Neutrophil (primary cell): Measurements from ENCODE around the gene EPHA2.

Experiments used
- H3K27ac ChIP-seq: fragments of 200-600 bp; sonication (generic); 2 replicates; pipeline ENCODE4 v1.5.1; 2016; ENCODE audit warnings: mild to moderate bottlenecking, moderate library complexity
- H3K27me3 ChIP-seq: fragments of 200-600 bp; sonication (generic); 2 replicates; pipeline ENCODE4 v1.6.0; 2016; ENCODE audit warnings: mild to moderate bottlenecking
- H3K36me3 ChIP-seq: fragments of 200-600 bp; sonication (generic); 2 replicates; pipeline ENCODE4 v1.5.1; 2017
- H3K4me1 ChIP-seq, 2 experiments: fragments of 200-600 bp in 1 of 2; sonication (generic) in 1 of 2; 1 replicate in 1 of 2; 2 replicates in 1 of 2; pipeline versions ENCODE4 v1.5.1 to v1.6.1; 2013 to 2016; ENCODE audit warnings: low read depth in 1 of 2, low read length in 1 of 2, mild to moderate bottlenecking in 1 of 2, moderate library complexity in 1 of 2; ENCODE audit not compliant: control insufficient read depth in 1 of 2, insufficient read depth in 1 of 2
- H3K4me3 ChIP-seq, 2 experiments: fragments of 200-600 bp in 1 of 2; sonication (generic) in 1 of 2; 1 replicate in 1 of 2; 2 replicates in 1 of 2; pipeline ENCODE4 v1.5.1; 2013 to 2016; ENCODE audit warnings: low read depth in 1 of 2, low read length in 1 of 2, mild to moderate bottlenecking in 1 of 2, moderate library complexity in 1 of 2
- H3K9me3 ChIP-seq: fragments of 200-600 bp; sonication (generic); 2 replicates; pipeline ENCODE4 v1.5.1; 2016
- TF ChIP-seq, protein P1 (sequence below): fragments of 200-600 bp; sonication (generic); IDR thresholded peaks from 2 replicates; pipeline ENCODE4 v1.5.1; 2016; ENCODE audit warnings: antibody characterized with exemption

Gene EPHA2

DNA sequence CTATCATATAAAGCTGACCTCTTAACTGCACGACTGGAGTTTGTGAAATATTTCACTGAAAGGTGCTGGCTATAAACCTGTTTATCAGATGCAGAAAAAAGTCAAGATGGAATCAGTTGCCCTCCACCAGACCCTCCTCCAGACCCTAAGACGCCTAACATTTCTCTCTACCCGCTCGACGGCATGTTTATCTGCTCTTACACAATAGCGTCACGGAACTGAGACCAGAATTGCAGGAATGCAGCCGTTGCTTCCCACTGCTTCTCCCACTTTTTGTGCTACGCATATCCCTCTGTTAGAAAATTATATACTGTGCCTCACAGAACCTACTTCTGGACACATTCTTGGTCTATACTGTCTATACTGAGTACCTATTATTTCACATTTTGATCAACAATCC, 54.2 kb downstream of the EPHA2 start:
- no peaks in the 10 kb centered on the region for H3K36me3 ChIP-seq
- H3K27ac ChIP-seq, result no peak overlapping the region
- H3K4me1 ChIP-seq, result no peaks in the 10 kb centered on the region
- TF ChIP-seq, protein P1, sequence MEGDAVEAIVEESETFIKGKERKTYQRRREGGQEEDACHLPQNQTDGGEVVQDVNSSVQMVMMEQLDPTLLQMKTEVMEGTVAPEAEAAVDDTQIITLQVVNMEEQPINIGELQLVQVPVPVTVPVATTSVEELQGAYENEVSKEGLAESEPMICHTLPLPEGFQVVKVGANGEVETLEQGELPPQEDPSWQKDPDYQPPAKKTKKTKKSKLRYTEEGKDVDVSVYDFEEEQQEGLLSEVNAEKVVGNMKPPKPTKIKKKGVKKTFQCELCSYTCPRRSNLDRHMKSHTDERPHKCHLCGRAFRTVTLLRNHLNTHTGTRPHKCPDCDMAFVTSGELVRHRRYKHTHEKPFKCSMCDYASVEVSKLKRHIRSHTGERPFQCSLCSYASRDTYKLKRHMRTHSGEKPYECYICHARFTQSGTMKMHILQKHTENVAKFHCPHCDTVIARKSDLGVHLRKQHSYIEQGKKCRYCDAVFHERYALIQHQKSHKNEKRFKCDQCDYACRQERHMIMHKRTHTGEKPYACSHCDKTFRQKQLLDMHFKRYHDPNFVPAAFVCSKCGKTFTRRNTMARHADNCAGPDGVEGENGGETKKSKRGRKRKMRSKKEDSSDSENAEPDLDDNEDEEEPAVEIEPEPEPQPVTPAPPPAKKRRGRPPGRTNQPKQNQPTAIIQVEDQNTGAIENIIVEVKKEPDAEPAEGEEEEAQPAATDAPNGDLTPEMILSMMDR, result no peak
- peaks cover 24% of the 10 kb centered on the region for H3K27me3 ChIP-seq
- no peak overlapping the region for H3K4me3 ChIP-seq
- H3K9me3 ChIP-seq, result no peaks in the 10 kb centered on the region

DNA sequence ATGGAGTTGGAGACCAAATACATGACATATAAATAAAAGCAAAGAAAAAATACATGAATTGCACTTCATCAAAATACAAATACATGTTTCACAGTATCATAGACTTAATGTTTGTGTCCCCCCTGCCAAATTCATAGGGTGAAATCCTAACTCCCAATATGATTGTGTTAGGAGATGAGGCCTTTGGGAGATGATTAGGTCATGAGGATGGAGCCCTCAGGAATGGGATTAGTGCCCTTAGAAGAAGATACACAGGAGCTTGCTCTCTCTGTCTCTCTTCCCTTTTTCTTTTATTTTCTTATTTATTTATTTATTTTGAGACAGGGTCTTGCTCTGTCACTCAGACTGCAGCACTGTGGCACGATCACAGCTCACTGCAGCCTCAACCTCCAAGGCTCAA, 56.5 kb downstream of the EPHA2 start:
- no peaks in the 10 kb centered on the region for H3K4me1 ChIP-seq
- H3K9me3 ChIP-seq, result no peaks in the 10 kb centered on the region
- H3K4me3 ChIP-seq, result no peak overlapping the region
- peaks cover 35% of the 10 kb centered on the region for H3K27me3 ChIP-seq
- H3K36me3 ChIP-seq, result no peaks in the 10 kb centered on the region
- H3K27ac ChIP-seq, result no peak overlapping the region
- TF ChIP-seq, protein P1, result no peak

DNA sequence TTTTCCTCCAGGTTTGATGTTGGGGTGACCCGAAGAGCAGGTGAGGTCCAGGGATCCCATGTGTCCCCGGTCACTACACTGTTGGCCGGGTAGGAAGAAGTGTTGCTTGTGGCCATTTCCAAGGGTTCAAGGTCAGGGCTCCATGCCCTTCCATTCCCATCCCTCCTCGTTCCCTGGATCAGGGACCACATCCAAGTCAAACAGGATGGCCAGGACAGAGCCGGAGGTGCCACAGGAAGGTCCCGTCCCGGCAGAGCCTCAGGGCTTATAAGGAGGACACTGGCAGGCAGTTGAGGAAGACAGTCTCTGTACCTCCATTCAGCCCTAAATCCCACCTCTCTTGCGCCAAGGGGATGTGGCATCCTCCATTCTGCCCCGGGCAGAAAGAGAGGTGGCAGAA, 60.4 kb downstream of the EPHA2 start:
- peaks cover 23% of the 10 kb centered on the region for H3K27me3 ChIP-seq
- TF ChIP-seq, protein P1, result no peak

DNA sequence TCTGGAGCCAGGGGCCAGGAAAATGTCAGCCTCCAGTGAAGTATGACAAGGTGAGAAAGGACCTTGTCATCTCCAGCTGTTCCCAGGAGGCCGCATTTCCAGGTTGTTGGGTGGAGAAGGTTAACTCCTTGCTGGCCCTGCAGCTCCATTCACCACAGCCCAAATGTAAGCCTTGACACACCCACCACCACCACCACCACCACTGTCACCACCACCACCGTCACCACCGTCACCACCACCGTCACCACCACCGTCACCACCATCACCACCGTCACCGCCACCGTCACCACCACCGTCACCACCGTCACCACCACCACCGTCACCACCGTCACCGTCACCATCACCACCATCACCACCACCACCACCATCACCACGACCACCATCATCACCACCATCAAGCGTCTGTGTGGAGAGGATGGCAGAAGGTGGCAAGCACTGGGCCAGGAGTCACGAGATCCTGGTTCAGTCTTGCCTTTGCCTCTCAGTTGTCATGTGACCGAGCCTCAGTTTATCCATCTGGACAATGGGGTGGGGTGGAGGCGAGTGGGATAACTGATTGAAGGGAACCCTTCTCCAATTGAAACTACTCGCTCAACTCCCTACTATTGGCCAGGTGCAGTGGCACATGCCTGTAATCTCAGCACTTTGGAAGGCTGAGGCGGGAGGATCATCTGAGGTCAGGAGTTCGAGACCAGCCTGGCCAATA, 61.3 kb downstream of the EPHA2 start:
- Histone ChIP-seq H3K36me3 (no peaks in the 10 kb centered on the region), H3K27me3 (peaks cover 17% of the 10 kb centered on the region)
- TF ChIP-seq, protein P1, result no peak

More for the DNA sequence above, 60.4 kb downstream of the EPHA2 start:
- H3K9me3 ChIP-seq, result no peaks in the 10 kb centered on the region
- H3K27ac ChIP-seq, result no peak overlapping the region
- H3K4me1 ChIP-seq, result no peaks in the 10 kb centered on the region
- H3K4me3 ChIP-seq, result no peak overlapping the region
- H3K36me3 ChIP-seq, result no peaks in the 10 kb centered on the region

DNA sequence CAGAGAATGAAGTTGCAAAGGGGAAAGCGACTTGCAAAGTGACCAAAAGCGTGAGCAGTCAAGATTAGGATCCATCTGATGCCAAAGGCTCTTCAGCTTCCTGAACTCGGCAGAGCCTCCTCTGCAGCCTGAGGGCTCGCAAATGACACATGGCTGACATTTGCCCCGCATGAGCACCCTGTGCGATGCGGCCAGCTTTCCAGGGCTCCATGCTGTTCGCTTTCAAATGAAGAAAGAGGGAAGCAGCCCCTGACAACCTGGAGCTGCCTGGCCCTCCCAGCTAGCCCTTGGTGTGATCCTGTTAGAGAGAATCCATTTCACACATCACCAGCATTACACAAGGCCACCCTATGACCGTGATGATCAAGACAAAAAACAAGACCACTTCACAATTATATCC, 62.3 kb downstream of the EPHA2 start:
- H3K36me3 ChIP-seq, result no peaks in the 10 kb centered on the region
- no peaks in the 10 kb centered on the region for H3K9me3 ChIP-seq
- peaks cover 17% of the 10 kb centered on the region for H3K27me3 ChIP-seq
- no peak overlapping the region for H3K27ac ChIP-seq
- TF ChIP-seq, protein P1, result no peak
- H3K4me1 ChIP-seq, result no peaks in the 10 kb centered on the region
- no peak overlapping the region for H3K4me3 ChIP-seq

More for the DNA sequence above, 61.3 kb downstream of the EPHA2 start:
- Histone ChIP-seq H3K9me3 (no peaks in the 10 kb centered on the region), H3K27ac (no peak overlapping the region), H3K4me3 (no peak overlapping the region), H3K4me1 (no peaks in the 10 kb centered on the region)
